Ectodermal cell (in vitro differentiated cells): Measurements from ENCODE around the gene LANCL1.
"Not testable (repeated sequence)": the region's sequence is repeated elsewhere in the genome, so short reads cannot be mapped to it uniquely, and the experiment has no call there.

Source experiments
- H3K27ac ChIP-seq: 2 replicates; pipeline ENCODE4 v1.7.0; 2013; ENCODE audit warnings: mild to moderate bottlenecking, low read depth, low read length; ENCODE audit not compliant: insufficient read depth, poor library complexity, severe bottlenecking
- H3K27me3 ChIP-seq: 2 replicates; pipeline ENCODE4 v1.7.0; 2013; ENCODE audit warnings: mild to moderate bottlenecking, low read length; ENCODE audit not compliant: insufficient read depth, control insufficient read depth, poor library complexity, severe bottlenecking
- H3K36me3 ChIP-seq: one replicate; pipeline ENCODE4 v1.7.0; 2013; ENCODE audit warnings: low read length; ENCODE audit not compliant: control insufficient read depth, insufficient read depth
- H3K4me1 ChIP-seq: one replicate; pipeline ENCODE4 v1.7.0; 2013; ENCODE audit warnings: low read length; ENCODE audit not compliant: control insufficient read depth, insufficient read depth
- H3K4me3 ChIP-seq: 2 replicates; pipeline ENCODE4 v1.7.0; 2013; ENCODE audit warnings: low read depth, low read length, control low read depth; ENCODE audit not compliant: insufficient read depth
- H3K9me3 ChIP-seq: 2 replicates; pipeline ENCODE4 v1.7.0; 2013; ENCODE audit warnings: mild to moderate bottlenecking, low read length, moderate library complexity; ENCODE audit not compliant: control insufficient read depth
- WGBS, 2 experiments: methylation state at CpG; one replicate each; pipeline ENCODE4 v1.1.7; 2013; ENCODE audit warnings: missing lambda C conversion rate in 2 of 2; 5-methylcytosine and 5-hydroxymethylcytosine counted together

Gene LANCL1

DNA sequence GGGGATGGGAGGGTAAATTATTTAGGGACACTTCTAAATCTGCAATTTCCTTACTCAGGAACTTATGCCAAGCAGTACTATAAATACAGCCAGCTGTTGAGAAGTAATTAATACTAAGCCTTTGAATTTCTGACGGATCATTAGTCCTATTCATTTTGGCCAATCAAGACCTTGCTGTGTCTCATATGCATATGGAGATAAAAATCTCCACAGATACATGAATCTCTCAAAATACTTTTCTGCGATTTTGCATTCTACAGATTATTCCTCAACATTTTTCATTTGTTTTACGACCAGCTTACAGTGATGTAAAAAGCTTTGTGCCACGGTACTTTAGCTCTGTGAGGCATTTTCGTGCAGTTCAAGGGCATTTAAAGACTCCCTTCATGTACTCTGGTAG, 16.7 kb downstream of the LANCL1 start:
- Histone ChIP-seq H3K27ac (no peak overlapping the region), H3K27me3 (no peaks in the 10 kb centered on the region), H3K4me3 (no peak overlapping the region), H3K36me3 (peaks cover 9% of the 10 kb centered on the region), H3K4me1 (no peaks in the 10 kb centered on the region), H3K9me3 (no peaks in the 10 kb centered on the region)
- 86 to 92% methylated on average over 5 of the region's 5 CpGs for WGBS, 2 experiments

DNA sequence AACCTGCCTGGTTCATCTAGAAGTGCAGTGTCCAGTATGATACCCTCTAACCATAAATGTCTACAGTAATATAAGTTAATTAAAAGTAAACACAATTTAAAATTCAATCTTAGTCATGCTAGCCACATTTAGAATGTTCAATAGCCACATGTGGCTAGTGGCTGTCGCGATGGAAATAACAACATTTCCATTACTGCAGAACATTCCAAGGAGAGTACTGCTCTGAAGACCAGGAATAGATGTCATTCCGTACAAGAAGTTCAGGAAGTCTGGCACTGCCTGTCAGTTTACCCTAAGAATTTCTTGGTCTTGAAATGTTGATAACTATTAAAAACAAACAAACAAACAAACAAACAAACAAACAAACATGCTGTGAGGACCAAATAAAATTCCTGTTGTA, 17.2 kb downstream of the LANCL1 start:
- no peak overlapping the region for H3K4me3 ChIP-seq
- H3K4me1 ChIP-seq: no peaks in the 10 kb centered on the region
- H3K9me3 ChIP-seq: no peaks in the 10 kb centered on the region
- no peaks in the 10 kb centered on the region for H3K27me3 ChIP-seq
- H3K27ac ChIP-seq: no peak overlapping the region
- H3K36me3 ChIP-seq: peaks cover 9% of the 10 kb centered on the region
- WGBS, 2 experiments: 94 to 96% methylated on average over 3 of the region's 3 CpGs

DNA sequence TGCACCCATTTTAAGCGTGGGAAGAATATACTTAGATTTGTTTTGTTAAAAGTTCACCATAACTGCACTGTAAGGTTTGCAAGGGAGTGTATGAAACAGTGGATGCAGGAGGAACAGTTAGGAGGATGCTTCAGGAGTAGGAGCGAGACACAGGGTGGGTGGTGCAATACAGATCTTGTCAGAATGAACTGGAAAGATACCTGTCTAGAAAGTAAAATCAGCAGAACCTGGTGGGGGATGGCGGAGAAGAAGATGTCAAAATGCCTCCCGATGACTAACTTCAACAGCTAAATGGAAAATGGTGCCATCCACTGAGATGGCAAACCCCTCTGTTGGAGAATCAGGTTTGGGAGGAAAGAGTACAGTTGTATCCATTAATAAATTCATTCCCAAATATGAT, 18.2 kb downstream of the LANCL1 start:
- Histone ChIP-seq H3K4me1 (no peaks in the 10 kb centered on the region), H3K27me3 (no peaks in the 10 kb centered on the region), H3K27ac (no peak overlapping the region), H3K4me3 (no peak overlapping the region), H3K9me3 (no peaks in the 10 kb centered on the region), H3K36me3 (peaks cover 9% of the 10 kb centered on the region)
- WGBS, 2 experiments: 93 to 98% methylated on average over 4 of the region's 4 CpGs

DNA sequence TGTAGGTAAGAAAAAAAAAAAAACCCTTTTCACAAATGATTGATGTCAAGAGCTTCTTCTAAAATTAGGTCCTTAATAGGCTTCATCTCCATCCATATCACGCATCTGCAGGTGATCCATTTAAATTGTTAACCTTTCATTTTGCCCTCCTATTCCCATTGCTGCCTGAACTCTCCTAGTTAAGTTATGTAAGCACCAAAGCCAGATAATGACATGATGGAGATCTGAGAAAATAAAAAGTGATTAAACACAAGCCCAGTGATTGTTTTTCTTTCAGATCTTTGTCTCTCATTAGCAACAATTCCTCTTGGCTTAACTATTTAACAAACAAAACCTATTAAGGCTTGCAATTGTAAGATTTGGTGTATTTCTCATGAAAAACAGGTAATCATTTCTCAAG, 20.0 kb downstream of the LANCL1 start:
- H3K27me3 ChIP-seq: no peaks in the 10 kb centered on the region
- peaks cover 15% of the 10 kb centered on the region for H3K36me3 ChIP-seq
- H3K9me3 ChIP-seq: no peaks in the 10 kb centered on the region
- 95 to 100% methylated on average over 1 of the region's 1 CpG for WGBS, 2 experiments
- H3K27ac ChIP-seq: no peak overlapping the region
- no peaks in the 10 kb centered on the region for H3K4me1 ChIP-seq
- no peak overlapping the region for H3K4me3 ChIP-seq

DNA sequence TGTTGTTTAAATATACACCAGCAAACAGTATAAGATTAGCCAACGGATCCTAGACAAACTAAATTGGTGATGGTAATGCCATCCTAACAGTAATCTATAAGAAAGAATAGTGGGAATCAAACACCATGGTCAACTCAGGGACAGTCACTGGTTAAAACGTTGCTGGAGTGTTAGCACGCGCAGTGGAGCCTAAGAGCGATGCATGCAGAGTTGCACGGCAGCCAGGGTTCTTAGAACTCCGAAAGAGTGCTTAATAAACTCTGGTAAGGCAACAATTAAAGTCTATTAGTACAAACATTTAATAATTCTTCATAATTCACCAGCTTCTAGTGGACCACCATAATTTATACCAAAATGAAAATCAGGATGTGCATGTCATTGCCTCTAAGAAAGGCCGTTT, 22.2 kb downstream of the LANCL1 start:
- Histone ChIP-seq H3K9me3 (no peaks in the 10 kb centered on the region), H3K36me3 (peaks cover 19% of the 10 kb centered on the region), H3K27ac (no peak overlapping the region), H3K4me1 (no peaks in the 10 kb centered on the region), H3K27me3 (no peaks in the 10 kb centered on the region), H3K4me3 (no peak overlapping the region)
- WGBS, 2 experiments: 90 to 94% methylated on average over 8 of the region's 8 CpGs

DNA sequence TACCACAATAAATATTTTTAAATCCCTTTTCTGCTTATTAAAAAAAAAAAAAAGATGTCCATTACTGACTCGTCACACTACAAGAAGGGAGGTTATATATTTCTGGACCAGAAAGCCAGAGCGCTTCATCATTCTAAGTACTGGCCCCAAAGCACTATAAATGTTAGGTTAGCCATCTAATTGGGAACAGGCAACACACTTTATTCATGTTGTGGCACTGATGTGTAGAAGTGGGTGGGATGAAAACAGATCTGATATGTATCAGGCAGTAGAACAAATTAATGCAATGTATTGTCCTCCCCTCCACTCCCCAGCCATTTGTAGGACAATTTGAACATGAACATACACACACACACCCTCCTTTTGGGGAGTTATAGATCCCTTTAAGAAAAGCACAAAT, 24.4 kb downstream of the LANCL1 start:
- Histone ChIP-seq H3K27ac (no peak overlapping the region), H3K4me3 (no peak overlapping the region), H3K27me3 (no peaks in the 10 kb centered on the region), H3K36me3 (peaks cover 14% of the 10 kb centered on the region), H3K4me1 (no peaks in the 10 kb centered on the region), H3K9me3 (no peaks in the 10 kb centered on the region)
- WGBS, 2 experiments: 89 to 100% methylated on average over 2 of the region's 2 CpGs

DNA sequence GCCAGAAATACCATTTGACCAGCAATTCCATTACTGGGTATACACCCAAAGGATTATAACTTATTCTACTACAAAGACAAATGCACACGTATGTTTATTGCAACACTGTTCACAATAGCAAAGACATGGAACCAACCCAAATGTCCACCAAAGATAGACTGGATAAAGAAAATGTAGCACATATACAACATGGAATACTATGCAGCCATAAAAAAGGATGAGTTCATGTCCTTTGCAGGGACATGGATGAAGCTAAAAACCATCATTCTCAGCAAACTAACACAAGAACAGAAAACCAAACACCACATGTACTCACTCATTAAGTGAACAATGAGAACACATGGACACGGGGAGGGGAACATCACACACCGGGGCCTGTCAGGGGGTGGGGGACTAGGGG, 25.6 kb downstream of the LANCL1 start:
- not testable (repeated sequence) for H3K4me1 ChIP-seq, H3K27me3 ChIP-seq

DNA sequence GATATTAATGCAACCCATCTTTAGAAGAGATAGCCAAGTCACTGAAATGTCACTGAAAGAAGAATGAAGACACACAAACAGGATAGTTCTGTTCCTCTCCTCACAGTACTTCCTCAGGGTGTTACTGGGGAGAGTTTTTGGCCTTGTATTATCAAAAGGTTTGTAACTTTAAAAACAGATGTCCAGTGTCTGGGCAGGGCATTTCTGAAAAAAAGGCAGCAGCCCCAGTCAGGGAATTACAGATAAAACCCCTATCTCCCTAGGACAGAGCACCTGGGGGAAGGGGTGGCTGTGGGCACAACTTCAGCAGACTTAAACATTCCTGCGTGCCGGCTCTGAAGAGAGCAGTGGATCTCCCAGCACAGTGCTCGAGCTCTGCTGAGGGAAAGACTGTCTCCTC, 30.8 kb downstream of the LANCL1 start:
- Histone ChIP-seq H3K27ac (no peak overlapping the region), H3K27me3 (no peaks in the 10 kb centered on the region), H3K4me3 (no peak overlapping the region), H3K36me3 (no peaks in the 10 kb centered on the region), H3K9me3 (no peaks in the 10 kb centered on the region), H3K4me1 (no peaks in the 10 kb centered on the region)
- 93 to 96% methylated on average over 3 of the region's 3 CpGs for WGBS, 2 experiments

More for the DNA sequence above, 25.6 kb downstream of the LANCL1 start:
- H3K36me3 ChIP-seq: peaks cover 12% of the 10 kb centered on the region
- not testable (repeated sequence) for H3K4me3 ChIP-seq, H3K9me3 ChIP-seq, H3K27ac ChIP-seq
- 98 to 100% methylated on average over 3 of the region's 3 CpGs for WGBS, 2 experiments

DNA sequence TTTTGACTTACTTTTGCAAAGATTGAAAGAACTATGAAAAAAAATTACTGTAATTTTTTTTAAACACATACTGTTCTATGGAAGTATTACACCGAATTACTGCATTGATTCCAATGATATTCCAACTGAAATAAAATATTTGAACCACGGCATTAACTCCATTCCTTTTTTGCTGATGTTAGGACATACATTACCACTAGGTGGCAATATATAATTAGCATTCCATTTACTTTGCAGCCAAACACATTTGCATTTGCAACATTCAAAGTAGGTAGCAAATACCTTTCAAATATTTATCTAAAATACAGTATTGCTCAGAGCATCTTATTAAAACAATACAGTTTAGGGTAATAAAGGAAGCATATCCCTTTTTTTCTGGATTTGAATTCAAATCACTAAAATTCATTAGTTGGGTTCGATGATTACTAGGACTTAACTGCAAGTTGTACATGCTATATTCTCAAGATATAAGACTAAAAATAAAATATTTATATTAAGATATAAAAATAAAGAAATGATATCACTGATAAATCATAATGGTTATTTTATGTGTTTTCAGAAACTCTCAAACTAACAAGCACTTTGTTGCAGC, 31.3 kb downstream of the LANCL1 start:
- no peak overlapping the region for H3K4me3 ChIP-seq
- 73 to 78% methylated on average over 2 of the region's 3 CpGs for WGBS, 2 experiments
- H3K27me3 ChIP-seq: no peaks in the 10 kb centered on the region
- no peaks in the 10 kb centered on the region for H3K36me3 ChIP-seq
- no peaks in the 10 kb centered on the region for H3K4me1 ChIP-seq
- no peak overlapping the region for H3K27ac ChIP-seq
- H3K9me3 ChIP-seq: no peaks in the 10 kb centered on the region

DNA sequence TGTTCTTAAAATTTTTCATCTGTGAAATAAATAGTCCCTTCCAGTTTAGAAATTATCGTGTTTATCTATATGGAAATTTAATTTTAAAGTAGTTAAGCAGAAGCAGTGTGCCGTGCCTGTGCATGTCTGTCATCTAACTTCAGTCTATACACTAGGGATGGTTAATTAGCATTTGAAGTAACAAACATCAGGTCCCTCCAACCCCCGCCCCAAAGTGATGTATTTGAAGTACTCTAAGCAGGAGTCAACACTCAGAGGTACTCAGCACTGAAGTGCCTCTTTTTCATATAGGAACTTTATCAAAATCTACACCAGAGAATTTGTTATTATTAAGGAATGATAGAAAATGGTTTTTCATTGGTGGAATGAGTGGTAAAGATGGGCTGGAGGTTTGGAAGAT, 33.0 kb downstream of the LANCL1 start:
- Histone ChIP-seq H3K9me3 (no peaks in the 10 kb centered on the region), H3K4me1 (no peaks in the 10 kb centered on the region), H3K27ac (no peak overlapping the region), H3K4me3 (no peak overlapping the region), H3K36me3 (peaks cover 7% of the 10 kb centered on the region), H3K27me3 (no peaks in the 10 kb centered on the region)
- 59% methylated on average over 3 of the region's 3 CpGs; no CpG with 5 or more reads in 1 of the 2 experiments for WGBS, 2 experiments

DNA sequence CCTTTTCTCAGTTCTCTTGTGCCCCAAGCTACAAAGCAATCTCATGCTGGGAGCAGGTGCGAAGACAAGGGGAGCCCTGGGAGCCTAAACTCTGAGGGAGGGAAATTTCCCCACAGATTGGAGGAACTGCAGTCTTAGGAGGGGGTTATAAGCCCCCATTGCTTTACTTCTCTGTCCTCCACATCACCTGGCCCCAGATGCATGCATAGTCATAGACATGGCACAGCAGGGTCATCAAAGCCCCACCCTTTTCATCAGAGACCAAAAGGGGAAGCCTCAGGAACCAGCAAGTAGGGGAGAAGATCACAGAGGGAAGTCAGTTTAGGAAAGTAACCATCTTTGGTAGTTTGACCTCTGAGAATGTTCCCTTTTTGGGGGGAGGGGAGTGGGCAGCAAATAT, 33.7 kb downstream of the LANCL1 start:
- WGBS, 2 experiments: 27 to 33% methylated on average over 1 of the region's 1 CpG
- no peak overlapping the region for H3K27ac ChIP-seq
- H3K4me3 ChIP-seq: no peak overlapping the region
- no peaks in the 10 kb centered on the region for H3K27me3 ChIP-seq
- H3K36me3 ChIP-seq: peaks cover 7% of the 10 kb centered on the region
- no peaks in the 10 kb centered on the region for H3K9me3 ChIP-seq
- H3K4me1 ChIP-seq: no peaks in the 10 kb centered on the region
